ENCODE measurements around the gene PIGH. TPM values are rescaled to one million over a fixed set of nuclear protein-coding genes. Genes with fewer than 3 reads are reported as not detected.

The PIGH gene
- total and polyA plus RNA-seq, 10 of the 15 experiments (the other 5 are each of a cell fraction or from before 2014, with no cell fraction given), result 15.5 to 46.6 (median 22.3) TPM

DNA sequence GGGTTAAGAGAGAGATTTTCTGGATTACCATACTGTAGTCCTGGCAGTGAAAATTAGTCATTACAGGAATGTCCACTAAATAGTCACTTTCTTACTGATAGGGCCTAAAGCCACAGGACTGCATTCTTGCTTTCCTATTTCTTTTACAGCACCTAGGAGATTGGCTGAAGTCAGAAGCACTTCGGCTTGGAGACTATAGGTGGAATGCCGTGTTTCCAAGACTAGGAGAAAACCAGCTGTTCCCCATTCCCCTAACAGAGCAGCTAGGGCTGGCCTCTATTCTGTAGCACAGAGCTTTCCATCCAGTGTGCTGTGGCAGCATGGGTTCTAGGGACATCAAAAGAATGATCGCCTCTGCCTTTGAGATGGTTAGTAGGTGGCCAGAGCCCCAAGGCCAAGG is 15.1 kb downstream of the PIGH start:
- ATAC-seq (no peak), FAIRE-seq (no peak)

More for the DNA sequence above, 15.1 kb downstream of the PIGH start:
- peaks cover 0 to 8% of the 10 kb centered on the region in 2 experiments; a peak in 2 of 4 replicates for H3K36me3 ChIP-seq (ENCODE audit: control insufficient read depth in 2 of 2, insufficient read depth in 2 of 2, low read length in 1 of 2)
- no peak for DNase-seq (ENCODE audit: low read depth, low spot score)
- WGBS (ENCODE audit: insufficient coverage, insufficient replicate concordance, low lambda C conversion rate, missing lambda C conversion rate), result 94% methylated on average over 3 of the region's 3 CpGs
- H3K27ac ChIP-seq (ENCODE audit: control insufficient read depth, insufficient read depth), result no peak overlapping the region
- RAD21 ChIA-PET (ENCODE audit: unreplicated experiment), result interaction anchor here (0.8 to 11.1 kb wide), 13 partner anchors 15 to 253 kb away, joined by 3 to 153 read pairs (median 5); partner anchors contain the start of genes PIGH and RDH12
- no peak overlapping the region for H3K4me3 ChIP-seq
- H3K4me1 ChIP-seq (ENCODE audit: control insufficient read depth, insufficient read depth, low read length), result no peaks in the 10 kb centered on the region
- no peaks in the 10 kb centered on the region for H3K79me2 ChIP-seq (ENCODE audit: control insufficient read depth, insufficient read depth, low read length)
- no peaks in the 10 kb centered on the region for H3K9me3 ChIP-seq (replicated peaks; ENCODE audit: control insufficient read depth, insufficient read depth, low read length)
- no peak for TF ChIP-seq SIN3A (IDR thresholded peaks at IDR 0.05; ENCODE audit: low read depth, low read length)
- no peak for TF ChIP-seq BCL11A (IDR thresholded peaks at IDR 0.05; ENCODE audit: low read depth, low read length)
- TF ChIP-seq CREM (IDR thresholded peaks at IDR 0.05; ENCODE audit: low read depth), result no peak
- TF ChIP-seq NR2F1 (conservative IDR thresholded peaks at IDR 0.05), result no peak
- no peak for TF ChIP-seq IKZF1 (conservative IDR thresholded peaks at IDR 0.05)
- TF ChIP-seq, protein P1, sequence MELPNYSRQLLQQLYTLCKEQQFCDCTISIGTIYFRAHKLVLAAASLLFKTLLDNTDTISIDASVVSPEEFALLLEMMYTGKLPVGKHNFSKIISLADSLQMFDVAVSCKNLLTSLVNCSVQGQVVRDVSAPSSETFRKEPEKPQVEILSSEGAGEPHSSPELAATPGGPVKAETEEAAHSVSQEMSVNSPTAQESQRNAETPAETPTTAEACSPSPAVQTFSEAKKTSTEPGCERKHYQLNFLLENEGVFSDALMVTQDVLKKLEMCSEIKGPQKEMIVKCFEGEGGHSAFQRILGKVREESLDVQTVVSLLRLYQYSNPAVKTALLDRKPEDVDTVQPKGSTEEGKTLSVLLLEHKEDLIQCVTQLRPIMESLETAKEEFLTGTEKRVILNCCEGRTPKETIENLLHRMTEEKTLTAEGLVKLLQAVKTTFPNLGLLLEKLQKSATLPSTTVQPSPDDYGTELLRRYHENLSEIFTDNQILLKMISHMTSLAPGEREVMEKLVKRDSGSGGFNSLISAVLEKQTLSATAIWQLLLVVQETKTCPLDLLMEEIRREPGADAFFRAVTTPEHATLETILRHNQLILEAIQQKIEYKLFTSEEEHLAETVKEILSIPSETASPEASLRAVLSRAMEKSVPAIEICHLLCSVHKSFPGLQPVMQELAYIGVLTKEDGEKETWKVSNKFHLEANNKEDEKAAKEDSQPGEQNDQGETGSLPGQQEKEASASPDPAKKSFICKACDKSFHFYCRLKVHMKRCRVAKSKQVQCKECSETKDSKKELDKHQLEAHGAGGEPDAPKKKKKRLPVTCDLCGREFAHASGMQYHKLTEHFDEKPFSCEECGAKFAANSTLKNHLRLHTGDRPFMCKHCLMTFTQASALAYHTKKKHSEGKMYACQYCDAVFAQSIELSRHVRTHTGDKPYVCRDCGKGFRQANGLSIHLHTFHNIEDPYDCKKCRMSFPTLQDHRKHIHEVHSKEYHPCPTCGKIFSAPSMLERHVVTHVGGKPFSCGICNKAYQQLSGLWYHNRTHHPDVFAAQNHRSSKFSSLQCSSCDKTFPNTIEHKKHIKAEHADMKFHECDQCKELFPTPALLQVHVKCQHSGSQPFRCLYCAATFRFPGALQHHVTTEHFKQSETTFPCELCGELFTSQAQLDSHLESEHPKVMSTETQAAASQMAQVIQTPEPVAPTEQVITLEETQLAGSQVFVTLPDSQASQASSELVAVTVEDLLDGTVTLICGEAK (IDR thresholded peaks at IDR 0.05; ENCODE audit: borderline replicate concordance), result no peak
- TF ChIP-seq CBX3 (IDR thresholded peaks at IDR 0.05; ENCODE audit: borderline replicate concordance, low read depth), result no peak
- TF ChIP-seq NFIC (IDR thresholded peaks at IDR 0.05; ENCODE audit: low read depth, low read length), result no peak
- TF ChIP-seq ZNF207 (IDR thresholded peaks at IDR 0.05; ENCODE audit: borderline replicate concordance), result no peak
- BruUV-seq (replicated peaks), result no TSS peak
- intact Hi-C loops (cut with micrococcal nuclease; ENCODE audit: unreplicated experiment), result loop anchor here (1.0 kb wide), 2 partner anchors 82 to 119 kb away; no protein-coding TSS in a partner anchor
- in situ Hi-C loops (cut with MboI), result loop anchor here (5.0 to 10.0 kb wide), 2 partner anchors 82 to 120 kb away; partner anchors contain the start of gene RDH12
- H3K27me3 ChIP-seq (replicated peaks in 1 of 2; ENCODE audit: control insufficient read depth in 2 of 2, insufficient read depth in 2 of 2, low read length in 1 of 2), result no peaks in the 10 kb centered on the region
- H4K20me1 ChIP-seq (ENCODE audit: control insufficient read depth, insufficient read depth), result no peaks in the 10 kb centered on the region
- CTCF ChIA-PET, result interaction anchor here (0.7 to 27.6 kb wide), 19 partner anchors 9 to 161 kb away, joined by 3 to 583 read pairs (median 8); partner anchors contain the start of genes PIGH, RDH11 and RDH12
- no peak overlapping the region for H3K9ac ChIP-seq (ENCODE audit: control insufficient read depth, insufficient read depth, low read length)
- SMC1A ChIA-PET (ENCODE audit: uncharacterized antibody, unreplicated experiment), result interaction anchor here (0.9 to 12.1 kb wide), 20 partner anchors 11 to 199 kb away, joined by 3 to 206 read pairs (median 6); partner anchors contain the start of genes ARG2, PIGH and RDH12
- H2AFZ ChIP-seq (ENCODE audit: control insufficient read depth, low read depth, low read length), result no peak overlapping the region
- H3K4me2 ChIP-seq (ENCODE audit: control insufficient read depth, insufficient read depth), result no peak overlapping the region
- POLR2A ChIA-PET, result interaction anchor here (0.6 to 0.9 kb wide), 3 partner anchors 31 to 259 kb away, joined by 3 read pairs; no protein-coding TSS in a partner anchor
